Activated T-cell treated with anti-CD3 and anti-CD28 coated beads for 4 hours (primary cell): ENCODE measurements around the gene RASSF6.
"Not testable (repeated sequence)": the region's sequence is repeated elsewhere in the genome, so short reads cannot be mapped to it uniquely, and the experiment has no call there.

Experiments
- DNase-seq: peaks from one replicate; pipeline ENCODE4 v3.0.0-alpha.2; 2020

Gene RASSF6

GRCh38 chr4:73609706-73610105, 10.5 kb downstream of the RASSF6 start:
- DNase-seq = no peak

GRCh38 chr4:73608689-73609594, 11.3 kb downstream of the RASSF6 start:
- no peak for DNase-seq

GRCh38 chr4:73607375-73608033, 12.7 kb downstream of the RASSF6 start:
- no peak for DNase-seq

- no peak for DNase-seq
Measured at GRCh38 chr4:73606465-73606974, 13.7 kb downstream of the RASSF6 start.

GRCh38 chr4:73603854-73604584, 16.2 kb downstream of the RASSF6 start:
- no peak for DNase-seq

- no peak for DNase-seq
Measured at GRCh38 chr4:73603271-73603710, 16.9 kb downstream of the RASSF6 start.

- no peak for DNase-seq
Measured at GRCh38 chr4:73600954-73601353, 19.3 kb downstream of the RASSF6 start.

- no peak for DNase-seq
Measured at GRCh38 chr4:73599182-73599581, 21.1 kb downstream of the RASSF6 start.

- no peak for DNase-seq
Measured at GRCh38 chr4:73597594-73597993, 22.6 kb downstream of the RASSF6 start.

GRCh38 chr4:73597183-73597582, 23.1 kb downstream of the RASSF6 start:
- not testable (repeated sequence) for DNase-seq

GRCh38 chr4:73596001-73596400, 24.2 kb downstream of the RASSF6 start:
- no peak for DNase-seq

GRCh38 chr4:73593631-73594241, 26.5 kb downstream of the RASSF6 start:
- DNase-seq = no peak

GRCh38 chr4:73589887-73590801, 30.1 kb downstream of the RASSF6 start:
- DNase-seq = no peak

GRCh38 chr4:73589261-73589847, 30.9 kb downstream of the RASSF6 start:
- no peak for DNase-seq

GRCh38 chr4:73588613-73589012, 31.6 kb downstream of the RASSF6 start:
- no peak for DNase-seq

GRCh38 chr4:73586666-73587065, 33.6 kb downstream of the RASSF6 start:
- no peak for DNase-seq

GRCh38 chr4:73586040-73586439, 34.2 kb downstream of the RASSF6 start:
- no peak for DNase-seq

GRCh38 chr4:73585345-73585744, 34.9 kb downstream of the RASSF6 start:
- no peak for DNase-seq

GRCh38 chr4:73583666-73584065, 36.6 kb downstream of the RASSF6 start:
- no peak for DNase-seq

GRCh38 chr4:73577371-73577770, 42.9 kb downstream of the RASSF6 start:
- DNase-seq = no peak

- no peak for DNase-seq
Measured at GRCh38 chr4:73576381-73576780, 43.9 kb downstream of the RASSF6 start.
